ENCODE data around the gene ADGRG3. TPM values are rescaled to one million over a fixed set of nuclear protein-coding genes. Genes with fewer than 3 reads are reported as not detected.

ADGRG3 gene
- total and polyA plus RNA-seq, 2 of the 13 experiments (the other 11 are each of a cell fraction or from before 2014, with no cell fraction given) = 2.7 to 11.8 TPM

DNA sequence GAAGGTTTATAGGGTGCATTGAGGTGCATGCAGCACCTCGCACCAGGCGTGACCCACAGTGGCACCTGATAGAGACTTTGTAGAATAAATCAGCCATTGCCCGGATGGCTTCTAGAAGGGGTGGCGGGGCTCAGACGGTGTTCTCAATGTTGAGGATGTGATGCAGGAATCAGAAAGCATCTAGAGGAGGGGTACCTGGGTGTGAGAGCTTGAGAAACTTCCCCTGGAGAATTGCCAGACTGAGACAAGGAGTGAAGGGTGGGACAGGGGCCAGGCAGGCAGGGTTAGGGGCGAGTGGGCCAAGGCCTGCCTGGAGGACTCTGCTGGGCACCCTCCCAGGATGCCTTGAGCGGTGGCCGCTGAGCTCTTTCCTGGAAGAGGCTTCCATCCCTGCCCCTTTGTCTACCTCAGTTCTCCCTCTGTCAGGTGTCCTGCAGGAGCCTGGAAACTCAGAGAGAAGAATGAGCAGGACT lies 48.9 kb upstream of the ADGRG3 start:
- POLR2A ChIA-PET = interaction anchor here (1.1 to 8.7 kb wide), 4 partner anchors 10 to 48 kb away, joined by 3 to 127 read pairs (median 47); no protein-coding TSS in a partner anchor
- H4K20me1 ChIP-seq (ENCODE audit: insufficient read depth, low read length) = no peaks in the 10 kb centered on the region
- in situ Hi-C loops (cut with HindIII; ENCODE audit: extremely low pct_ligation_motif_present, low pct_unique_long_range_greater_than_20kb) = no loop called here
- ATAC-seq (no peak), FAIRE-seq (no peak), DNase-seq (ENCODE audit: low spot score) (no peak)
- peak overlapping the region; percentile 50; the same call in 1 of the 2 replicates for H3K9ac ChIP-seq (ENCODE audit: insufficient read depth, low read depth, low read length)
- TF ChIP-seq, protein P1, sequence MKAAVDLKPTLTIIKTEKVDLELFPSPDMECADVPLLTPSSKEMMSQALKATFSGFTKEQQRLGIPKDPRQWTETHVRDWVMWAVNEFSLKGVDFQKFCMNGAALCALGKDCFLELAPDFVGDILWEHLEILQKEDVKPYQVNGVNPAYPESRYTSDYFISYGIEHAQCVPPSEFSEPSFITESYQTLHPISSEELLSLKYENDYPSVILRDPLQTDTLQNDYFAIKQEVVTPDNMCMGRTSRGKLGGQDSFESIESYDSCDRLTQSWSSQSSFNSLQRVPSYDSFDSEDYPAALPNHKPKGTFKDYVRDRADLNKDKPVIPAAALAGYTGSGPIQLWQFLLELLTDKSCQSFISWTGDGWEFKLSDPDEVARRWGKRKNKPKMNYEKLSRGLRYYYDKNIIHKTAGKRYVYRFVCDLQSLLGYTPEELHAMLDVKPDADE (CRISPR knock-in tag; IDR thresholded peaks at IDR 0.05) = 0 out of 2 replicates have a peak, but pooled peaks have one; percentile 33
- TF ChIP-seq, protein P2, sequence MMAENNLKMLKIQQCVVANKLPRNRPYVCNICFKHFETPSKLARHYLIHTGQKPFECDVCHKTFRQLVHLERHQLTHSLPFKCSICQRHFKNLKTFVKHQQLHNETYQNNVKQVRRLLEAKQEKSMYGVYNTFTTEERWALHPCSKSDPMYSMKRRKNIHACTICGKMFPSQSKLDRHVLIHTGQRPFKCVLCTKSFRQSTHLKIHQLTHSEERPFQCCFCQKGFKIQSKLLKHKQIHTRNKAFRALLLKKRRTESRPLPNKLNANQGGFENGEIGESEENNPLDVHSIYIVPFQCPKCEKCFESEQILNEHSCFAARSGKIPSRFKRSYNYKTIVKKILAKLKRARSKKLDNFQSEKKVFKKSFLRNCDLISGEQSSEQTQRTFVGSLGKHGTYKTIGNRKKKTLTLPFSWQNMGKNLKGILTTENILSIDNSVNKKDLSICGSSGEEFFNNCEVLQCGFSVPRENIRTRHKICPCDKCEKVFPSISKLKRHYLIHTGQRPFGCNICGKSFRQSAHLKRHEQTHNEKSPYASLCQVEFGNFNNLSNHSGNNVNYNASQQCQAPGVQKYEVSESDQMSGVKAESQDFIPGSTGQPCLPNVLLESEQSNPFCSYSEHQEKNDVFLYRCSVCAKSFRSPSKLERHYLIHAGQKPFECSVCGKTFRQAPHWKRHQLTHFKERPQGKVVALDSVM (CRISPR knock-in tag; IDR thresholded peaks at IDR 0.05) = no peak
- H3K27ac ChIP-seq (ENCODE audit: extremely low read length, insufficient read depth, low read length) = no peak overlapping the region
- H2AFZ ChIP-seq (ENCODE audit: low read length) = no peak overlapping the region
- intact Hi-C loops (cut with micrococcal nuclease; ENCODE audit: unreplicated experiment) = no loop called here
- peak overlapping the region; percentile 88 for H3K4me2 ChIP-seq (ENCODE audit: low read depth, low read length)
- CTCF ChIA-PET (ENCODE audit: low intra/inter-chr PET ratio, low total read pairs) = interaction anchor here (4.1 kb wide), 1 partner anchor 30 kb away, joined by 21 read pairs; no protein-coding TSS in a partner anchor
- BruUV-seq (replicated peaks) = no TSS peak
- peaks cover 79% of the 10 kb centered on the region for H3K4me1 ChIP-seq (ENCODE audit: insufficient read depth, low read length)
- H3K79me2 ChIP-seq (ENCODE audit: insufficient read depth, low read length) = no peaks in the 10 kb centered on the region
- H3K27me3 ChIP-seq (ENCODE audit: control insufficient read depth in 1 of 2, insufficient read depth in 2 of 2, low read length in 2 of 2) = peaks cover 0 to 13% of the 10 kb centered on the region in 2 experiments; a peak in 3 of 5 replicates
- H3K36me3 ChIP-seq (replicated peaks in 1 of 2; ENCODE audit: control insufficient read depth in 1 of 2, insufficient read depth in 2 of 2, low read length in 2 of 2) = no peaks in the 10 kb centered on the region
- H3K9me3 ChIP-seq (ENCODE audit: low read length) = no peaks in the 10 kb centered on the region
- 60% methylated on average over 8 of the region's 8 CpGs for WGBS (ENCODE audit: low lambda C conversion rate)
- peak overlapping the region; percentile 60 to 78 (median 64); a peak in 3 of 6 replicates for H3K4me3 ChIP-seq (replicated peaks in 1 of 3; ENCODE audit: insufficient read depth in 1 of 3, low read depth in 2 of 3, low read length in 3 of 3)

Measured in HepG2 (cell line).